Thoracic aorta (tissue), 2 donors: ENCODE results near the gene EYA3. TPM values are rescaled to one million over a fixed set of nuclear protein-coding genes. Genes with fewer than 3 reads are reported as not detected.

Source experiments
- ATAC-seq: fragments of 150-250 bp; one replicate; pipeline ENCODE4 v1.8.0; 2017; ENCODE audit warnings: low read depth; ENCODE audit not compliant: insufficient number of reproducible peaks, low FRiP score
- DNase-seq: peaks from one replicate; pipeline ENCODE4 v3.0.0-alpha.2; 2020; ENCODE audit warnings: low spot score
- H3K27ac ChIP-seq, 2 donors: fragments of 200-600 bp; sonication (generic); 1 replicate in 1 of 2; 2 replicates in 1 of 2; pipeline ENCODE4 v1.5.1; 2016; ENCODE audit warnings: mild to moderate bottlenecking in 2 of 2, moderate library complexity in 2 of 2
- H3K27me3 ChIP-seq: fragments of 200-600 bp; sonication (generic); replicated peaks from 2 replicates; pipeline ENCODE4 v1.6.0; 2016; ENCODE audit warnings: mild to moderate bottlenecking; ENCODE audit not compliant: insufficient read depth
- H3K36me3 ChIP-seq: fragments of 200-600 bp; sonication (generic); one replicate; pipeline ENCODE4 v1.5.1; 2016
- H3K4me1 ChIP-seq, 2 donors: fragments of 200-600 bp; sonication (generic); 1 replicate in 1 of 2; 2 replicates in 1 of 2; pipeline versions ENCODE4 v1.5.1 to v1.6.0; 2016; ENCODE audit warnings: low read depth in 2 of 2, mild to moderate bottlenecking in 1 of 2; ENCODE audit not compliant: control insufficient read depth in 1 of 2
- H3K4me3 ChIP-seq: fragments of 200-600 bp; sonication (generic); 2 replicates; pipeline ENCODE4 v1.5.1; 2016; ENCODE audit warnings: mild to moderate bottlenecking
- H3K9me3 ChIP-seq: fragments of 200-600 bp; sonication (generic); 2 replicates; pipeline ENCODE4 v1.5.1; 2016
- CTCF ChIP-seq: fragments of 200-600 bp; sonication (generic); IDR thresholded peaks from one replicate; pipeline ENCODE4 v1.5.1; 2019; ENCODE audit warnings: antibody characterized with exemption
- total RNA-seq, 2 donors: library from RNA; depleted of rRNA; stranded (reverse); fragments of >200 nt; gene quantifications; one replicate each; pipeline versions ENCODE4 v1.1.0 to v1.2.3, GENCODE V29; 2016

The EYA3 gene
- total RNA-seq, 2 donors from 2014 or later, result 11.0 to 18.7 TPM

- no peaks in the 10 kb centered on the region for H3K9me3 ChIP-seq
- no peaks in the 10 kb centered on the region for H3K36me3 ChIP-seq
- no peak for TF ChIP-seq CTCF
- no peak overlapping the region for H3K4me3 ChIP-seq
- no peak overlapping the region for H3K27ac ChIP-seq
- no peaks in the 10 kb centered on the region for H3K4me1 ChIP-seq
- ATAC-seq, result no peak
- DNase-seq, result no peak
- H3K27me3 ChIP-seq, result no peaks in the 10 kb centered on the region
These were observed 22.7 kb upstream of the EYA3 start for GRCh38 chr1:28111157-28111556.

- ATAC-seq (no peak), DNase-seq (no peak)
- no peak for TF ChIP-seq CTCF
- Histone ChIP-seq H3K9me3 (no peaks in the 10 kb centered on the region), H3K36me3 (no peaks in the 10 kb centered on the region), H3K27me3 (no peaks in the 10 kb centered on the region), H3K27ac (no peak overlapping the region), H3K4me3 (no peak overlapping the region), H3K4me1 (no peaks in the 10 kb centered on the region)
These were observed 22.1 kb upstream of the EYA3 start for GRCh38 chr1:28110555-28110954.

GRCh38 chr1:28109639-28110038 is 21.2 kb upstream of the EYA3 start:
- no peaks in the 10 kb centered on the region for H3K36me3 ChIP-seq
- no peak for ATAC-seq
- TF ChIP-seq CTCF, result no peak
- no peak for DNase-seq
- no peak overlapping the region for H3K27ac ChIP-seq
- no peaks in the 10 kb centered on the region for H3K9me3 ChIP-seq
- no peaks in the 10 kb centered on the region for H3K27me3 ChIP-seq
- H3K4me3 ChIP-seq, result no peak overlapping the region
- no peaks in the 10 kb centered on the region for H3K4me1 ChIP-seq

- no peaks in the 10 kb centered on the region for H3K4me1 ChIP-seq
- no peaks in the 10 kb centered on the region for H3K27me3 ChIP-seq
- H3K27ac ChIP-seq, result no peak overlapping the region
- no peak for ATAC-seq
- no peak overlapping the region for H3K4me3 ChIP-seq
- no peak for TF ChIP-seq CTCF
- no peaks in the 10 kb centered on the region for H3K36me3 ChIP-seq
- no peaks in the 10 kb centered on the region for H3K9me3 ChIP-seq
- DNase-seq, result no peak
These were observed 19.6 kb upstream of the EYA3 start for GRCh38 chr1:28108001-28108400.

- Histone ChIP-seq H3K36me3 (no peaks in the 10 kb centered on the region), H3K4me3 (peak overlapping the region; percentile 67)
- ATAC-seq, result peak; percentile 71
These were observed 16.6 kb upstream of the EYA3 start for GRCh38 chr1:28104866-28105467.

More at GRCh38 chr1:28104866-28105467, 16.6 kb upstream of the EYA3 start:
- H3K27ac ChIP-seq, result peak overlapping the region in 1 of 2 donors; percentile 56
- H3K9me3 ChIP-seq, result no peaks in the 10 kb centered on the region
- no peak for DNase-seq
- TF ChIP-seq CTCF, result no peak
- no peaks in the 10 kb centered on the region for H3K4me1 ChIP-seq
- no peaks in the 10 kb centered on the region for H3K27me3 ChIP-seq
